ENCODE data around the gene CLPTM1.
"Not testable (repeated sequence)": the region's sequence is repeated elsewhere in the genome, so short reads cannot be mapped to it uniquely, and the experiment has no call there.

CLPTM1 gene

DNA sequence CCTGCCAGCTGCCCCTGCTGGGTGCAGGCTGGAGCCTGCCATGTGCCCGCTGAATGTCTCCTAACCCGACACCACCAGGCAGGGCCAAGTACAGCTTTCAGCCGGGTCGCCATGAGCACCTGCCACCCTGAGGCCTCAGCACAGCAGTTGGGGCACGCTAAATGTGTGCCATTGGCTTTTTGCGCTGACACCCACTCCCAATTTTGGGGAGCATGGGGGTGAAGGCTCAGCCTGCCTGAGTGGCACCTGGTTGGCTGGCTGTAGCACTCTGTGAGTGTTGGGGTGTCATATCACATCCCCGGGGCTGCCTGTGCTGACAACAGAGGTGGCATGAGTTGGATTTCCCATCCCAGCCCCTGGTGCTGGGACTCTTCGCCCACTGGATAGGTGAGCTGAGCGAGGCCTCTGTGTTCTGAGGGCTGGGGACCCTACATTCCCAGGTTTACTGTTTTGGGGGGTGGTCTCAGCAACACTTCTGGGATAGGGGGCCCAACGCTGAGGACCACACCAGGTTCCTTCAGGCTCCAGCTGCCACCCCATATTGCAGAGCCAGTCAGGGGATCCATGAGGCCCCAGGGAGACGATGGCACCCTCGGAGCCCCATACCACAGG is 38.9 kb downstream of the CLPTM1 start:
- H3K9me3 ChIP-seq (ENCODE audit: control insufficient read depth, insufficient read depth, low read length), result no peaks in the 10 kb centered on the region

DNA sequence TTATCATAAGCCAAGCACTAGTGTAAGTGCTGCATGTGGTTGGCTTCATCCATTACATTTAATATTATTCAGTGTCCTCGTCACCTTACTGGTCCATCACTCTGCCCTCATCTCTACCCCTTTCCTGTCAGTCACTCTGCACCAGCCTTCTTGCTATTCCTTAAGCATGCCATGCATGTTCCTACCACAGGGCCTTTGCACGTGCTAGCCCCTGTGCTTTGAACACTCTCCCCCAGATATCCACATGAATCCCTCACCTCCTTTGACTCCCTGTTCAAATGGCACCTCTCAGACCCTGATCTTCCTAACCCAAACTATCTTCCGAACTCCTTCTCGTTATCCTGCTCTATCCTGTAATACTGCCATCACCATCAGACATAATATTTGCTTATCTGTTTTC is 42.8 kb downstream of the CLPTM1 start:
- Histone ChIP-seq H3K36me3 (ENCODE audit: control insufficient read depth, low read length) (peaks cover 22% of the 10 kb centered on the region), H3K27ac (ENCODE audit: low read depth, low read length) (peak overlapping the region; percentile 89), H3K9me2 (replicated peaks; ENCODE audit: control insufficient read depth, low read length) (no peaks in the 10 kb centered on the region), H3K4me2 (ENCODE audit: low read length) (no peak overlapping the region), H3K9me3 (ENCODE audit: control insufficient read depth, insufficient read depth, low read length) (no peaks in the 10 kb centered on the region), H3K79me2 (ENCODE audit: control insufficient read depth, low read length) (peaks cover 13% of the 10 kb centered on the region), H3F3A (ENCODE audit: control insufficient read depth, insufficient read depth) (peaks cover 14% of the 10 kb centered on the region), H3K4me3 (ENCODE audit: low read length) (no peak overlapping the region), H3K27me3 (ENCODE audit: control insufficient read depth, low read length) (no peaks in the 10 kb centered on the region), H3K4me1 (ENCODE audit: control insufficient read depth, low read length) (peaks cover 66% of the 10 kb centered on the region), H4K20me1 (ENCODE audit: control insufficient read depth, insufficient read depth, low read depth, low read length) (no peaks in the 10 kb centered on the region)
- TF ChIP-seq, protein P1, sequence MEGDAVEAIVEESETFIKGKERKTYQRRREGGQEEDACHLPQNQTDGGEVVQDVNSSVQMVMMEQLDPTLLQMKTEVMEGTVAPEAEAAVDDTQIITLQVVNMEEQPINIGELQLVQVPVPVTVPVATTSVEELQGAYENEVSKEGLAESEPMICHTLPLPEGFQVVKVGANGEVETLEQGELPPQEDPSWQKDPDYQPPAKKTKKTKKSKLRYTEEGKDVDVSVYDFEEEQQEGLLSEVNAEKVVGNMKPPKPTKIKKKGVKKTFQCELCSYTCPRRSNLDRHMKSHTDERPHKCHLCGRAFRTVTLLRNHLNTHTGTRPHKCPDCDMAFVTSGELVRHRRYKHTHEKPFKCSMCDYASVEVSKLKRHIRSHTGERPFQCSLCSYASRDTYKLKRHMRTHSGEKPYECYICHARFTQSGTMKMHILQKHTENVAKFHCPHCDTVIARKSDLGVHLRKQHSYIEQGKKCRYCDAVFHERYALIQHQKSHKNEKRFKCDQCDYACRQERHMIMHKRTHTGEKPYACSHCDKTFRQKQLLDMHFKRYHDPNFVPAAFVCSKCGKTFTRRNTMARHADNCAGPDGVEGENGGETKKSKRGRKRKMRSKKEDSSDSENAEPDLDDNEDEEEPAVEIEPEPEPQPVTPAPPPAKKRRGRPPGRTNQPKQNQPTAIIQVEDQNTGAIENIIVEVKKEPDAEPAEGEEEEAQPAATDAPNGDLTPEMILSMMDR (IDR thresholded peaks at IDR 0.05; ENCODE audit: low read depth, low read length, poor library complexity, severe bottlenecking), result no peak
- TF ChIP-seq EZH2phosphoT487 (IDR thresholded peaks at IDR 0.05; ENCODE audit: borderline replicate concordance, low read length), result no peak

More for the DNA sequence above, 38.9 kb downstream of the CLPTM1 start:
- Histone ChIP-seq H3K27ac (ENCODE audit: low read depth, low read length) (peak overlapping the region; percentile 20), H3K4me2 (ENCODE audit: low read length) (no peak overlapping the region), H3K4me1 (ENCODE audit: control insufficient read depth, low read length) (peaks cover 46% of the 10 kb centered on the region), H3K27me3 (ENCODE audit: control insufficient read depth, low read length) (no peaks in the 10 kb centered on the region), H3K4me3 (ENCODE audit: low read length) (no peak overlapping the region), H3F3A (ENCODE audit: control insufficient read depth, insufficient read depth) (peaks cover 6% of the 10 kb centered on the region; the same call in 1 of the 2 replicates), H3K9me2 (replicated peaks; ENCODE audit: control insufficient read depth, low read length) (no peaks in the 10 kb centered on the region), H4K20me1 (ENCODE audit: control insufficient read depth, insufficient read depth, low read depth, low read length) (no peaks in the 10 kb centered on the region), H3K36me3 (ENCODE audit: control insufficient read depth, low read length) (peaks cover 50% of the 10 kb centered on the region), H3K79me2 (ENCODE audit: control insufficient read depth, low read length) (no peaks in the 10 kb centered on the region; the same call in 1 of the 2 replicates)
- TF ChIP-seq, protein P1 (IDR thresholded peaks at IDR 0.05; ENCODE audit: low read depth, low read length, poor library complexity, severe bottlenecking), result no peak
- no peak for TF ChIP-seq EZH2phosphoT487 (IDR thresholded peaks at IDR 0.05; ENCODE audit: borderline replicate concordance, low read length)

DNA sequence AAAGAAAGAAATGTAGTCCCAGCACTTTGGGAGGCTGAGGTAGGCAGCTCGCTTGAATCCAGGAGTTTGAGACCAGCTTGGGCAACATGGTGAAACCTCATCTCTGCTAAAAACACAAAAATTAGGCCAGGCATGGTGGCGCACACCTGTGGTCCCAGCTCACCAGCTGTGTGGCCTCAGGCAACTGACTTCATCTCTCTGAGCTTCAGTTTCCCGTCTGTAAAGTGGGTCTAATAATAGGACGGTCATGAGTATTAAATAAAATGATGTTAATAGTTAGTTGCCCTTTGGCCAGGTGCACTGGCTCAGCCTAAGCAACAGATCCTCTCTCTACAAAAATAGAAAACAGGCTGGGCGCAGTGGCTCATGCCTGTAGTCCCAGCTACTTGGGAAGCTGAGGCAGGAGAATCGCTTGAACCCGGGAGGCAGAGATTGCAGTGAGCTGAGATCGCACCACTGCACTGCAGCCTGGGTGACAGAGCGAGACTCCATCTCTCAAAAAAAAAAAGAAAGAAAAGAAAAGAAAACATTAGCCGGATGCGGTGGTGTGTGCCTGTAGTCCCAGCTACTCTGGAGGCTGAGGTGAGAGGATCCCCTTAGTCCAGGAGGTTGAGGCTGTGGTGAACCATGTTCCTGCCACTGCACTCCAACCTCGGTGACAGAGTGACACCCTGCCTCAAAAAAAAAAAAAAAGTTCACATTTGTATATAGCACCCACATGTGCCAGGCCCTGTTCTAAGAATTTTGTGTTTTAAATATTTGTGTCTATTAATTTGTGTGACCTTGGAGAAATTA is 44.1 kb downstream of the CLPTM1 start:
- Histone ChIP-seq H3F3A (ENCODE audit: control insufficient read depth, insufficient read depth) (peaks cover 17% of the 10 kb centered on the region), H3K4me1 (ENCODE audit: control insufficient read depth, low read length) (peaks cover 65% of the 10 kb centered on the region), H3K27ac (ENCODE audit: low read depth, low read length) (peak overlapping the region; percentile 89), H3K79me2 (ENCODE audit: control insufficient read depth, low read length) (peaks cover 20% of the 10 kb centered on the region), H3K4me3 (ENCODE audit: low read length) (peak overlapping the region; percentile 56), H3K36me3 (ENCODE audit: control insufficient read depth, low read length) (peaks cover 22% of the 10 kb centered on the region), H3K4me2 (ENCODE audit: low read length) (peak overlapping the region; percentile 87)
- H4K20me1 ChIP-seq (ENCODE audit: control insufficient read depth, insufficient read depth, low read depth, low read length); H3K27me3 ChIP-seq (ENCODE audit: control insufficient read depth, low read length); H3K9me3 ChIP-seq (ENCODE audit: control insufficient read depth, insufficient read depth, low read length); H3K9me2 ChIP-seq (replicated peaks; ENCODE audit: control insufficient read depth, low read length): not testable (repeated sequence)

DNA sequence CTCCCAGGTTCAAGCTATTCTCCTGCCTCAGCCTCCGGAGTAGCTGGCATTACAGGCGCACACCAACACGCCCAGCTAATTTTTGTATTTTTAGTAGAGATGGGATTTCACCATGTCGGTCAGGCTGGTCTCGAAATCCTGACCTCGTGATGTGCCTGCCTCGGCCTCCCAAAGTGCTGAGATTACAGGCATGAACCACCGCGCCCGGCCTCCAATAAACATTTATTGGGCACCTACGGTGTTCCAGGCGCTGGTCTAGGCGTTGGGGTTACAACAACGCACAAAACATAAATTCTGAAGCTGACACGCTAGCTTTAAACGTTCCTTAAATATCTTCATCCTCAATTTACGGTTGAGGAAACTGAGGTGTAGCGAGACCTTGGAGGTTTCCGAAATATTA is 45.5 kb downstream of the CLPTM1 start:
- Histone ChIP-seq H3K27ac (ENCODE audit: low read depth, low read length) (peak overlapping the region; percentile 89), H3K36me3 (ENCODE audit: control insufficient read depth, low read length) (peaks cover 28% of the 10 kb centered on the region), H3F3A (ENCODE audit: control insufficient read depth, insufficient read depth) (peaks cover 22% of the 10 kb centered on the region), H3K4me2 (ENCODE audit: low read length) (peak overlapping the region; percentile 87), H3K4me3 (ENCODE audit: low read length) (peak overlapping the region; percentile 81), H3K79me2 (ENCODE audit: control insufficient read depth, low read length) (peaks cover 29% of the 10 kb centered on the region), H3K4me1 (ENCODE audit: control insufficient read depth, low read length) (peaks cover 69% of the 10 kb centered on the region)
- H3K9me3 ChIP-seq (ENCODE audit: control insufficient read depth, insufficient read depth, low read length); H3K9me2 ChIP-seq (replicated peaks; ENCODE audit: control insufficient read depth, low read length); H4K20me1 ChIP-seq (ENCODE audit: control insufficient read depth, insufficient read depth, low read depth, low read length); H3K27me3 ChIP-seq (ENCODE audit: control insufficient read depth, low read length): not testable (repeated sequence)
